Mammary epithelial cell (primary cell): Measurements from ENCODE around the gene LONRF3.

Experiments
- CTCF ChIP-seq, 2 donors: IDR thresholded peaks in 1 of 2; conservative IDR thresholded peaks in 1 of 2; 2 replicates each; pipeline ENCODE4 v1.5.1; 2011 to 2012; ENCODE audit warnings: inconsistent platforms in 2 of 2, low read length in 2 of 2, mild to moderate bottlenecking in 2 of 2, control low read depth in 1 of 2, low read depth in 1 of 2; ENCODE audit not compliant: insufficient read depth in 1 of 2; ENCODE audit errors: extremely low read depth in 1 of 2
- EZH2 ChIP-seq: IDR thresholded peaks from 2 replicates; pipeline ENCODE4 v1.6.1; 2012; ENCODE audit warnings: low read length, inconsistent platforms, borderline replicate concordance

GRCh38 chrX:118961866-118962560, 12.4 kb upstream of the LONRF3 start:
- TF ChIP-seq CTCF (conservative IDR thresholded peaks at IDR 0.05 in 1 of 2, IDR thresholded peaks at IDR 0.05 in 1 of 2; ENCODE audit: extremely low read depth in 1 of 2, insufficient read depth in 1 of 2, low read depth in 1 of 2, low read length in 2 of 2) (no peak), EZH2 (no peak)
